ENCODE results near the gene B3GAT1.
"Not testable (repeated sequence)": the region's sequence is repeated elsewhere in the genome, so short reads cannot be mapped to it uniquely, and the experiment has no call there.

B3GAT1 gene

GRCh38 chr11:134412203-134413042, at the start of gene B3GAT1:
B3GAT1 (minus strand) TSS chr11:134412242; CDS start chr11:134387659, 24,583 bp downstream.
- DNase-seq: peak; percentile 79

- no peak for DNase-seq
Measured at GRCh38 chr11:134461621-134462020, 49.6 kb upstream of the B3GAT1 start.

GRCh38 chr11:134460881-134461280, 48.8 kb upstream of the B3GAT1 start:
- DNase-seq: no peak

- DNase-seq: no peak
Measured at GRCh38 chr11:134460062-134460561, 48.1 kb upstream of the B3GAT1 start.

GRCh38 chr11:134459246-134460061, 47.4 kb upstream of the B3GAT1 start:
- no peak for DNase-seq

GRCh38 chr11:134457411-134458007, 45.5 kb upstream of the B3GAT1 start:
- DNase-seq: not testable (repeated sequence)

GRCh38 chr11:134455516-134455915, 43.5 kb upstream of the B3GAT1 start:
- no peak for DNase-seq

- DNase-seq: no peak
Measured at GRCh38 chr11:134454146-134454690, 42.2 kb upstream of the B3GAT1 start.

- DNase-seq: no peak
Measured at GRCh38 chr11:134453441-134453840, 41.4 kb upstream of the B3GAT1 start.

GRCh38 chr11:134452838-134453155, 40.8 kb upstream of the B3GAT1 start:
- no peak for DNase-seq

GRCh38 chr11:134452026-134452837, 40.2 kb upstream of the B3GAT1 start:
- no peak for DNase-seq

GRCh38 chr11:134450186-134450585, 38.1 kb upstream of the B3GAT1 start:
- no peak for DNase-seq

GRCh38 chr11:134449713-134450112, 37.7 kb upstream of the B3GAT1 start:
- no peak for DNase-seq

- no peak for DNase-seq
Measured at GRCh38 chr11:134449051-134449450, 37.0 kb upstream of the B3GAT1 start.

- DNase-seq: no peak
Measured at GRCh38 chr11:134447696-134448095, 35.7 kb upstream of the B3GAT1 start.

GRCh38 chr11:134445601-134446325, 33.7 kb upstream of the B3GAT1 start:
- no peak for DNase-seq

- DNase-seq: not testable (repeated sequence)
Measured at GRCh38 chr11:134444160-134445108, 32.4 kb upstream of the B3GAT1 start.

GRCh38 chr11:134443246-134443645, 31.2 kb upstream of the B3GAT1 start:
- DNase-seq: no peak

GRCh38 chr11:134442246-134442645, 30.2 kb upstream of the B3GAT1 start:
- no peak for DNase-seq

- no peak for DNase-seq
Measured at GRCh38 chr11:134441706-134442105, 29.7 kb upstream of the B3GAT1 start.

All from DMS79 treated with DMSO at 0.1 percent for 48 hours (cell line).